ENCODE measurements around the gene CALN1.
"Not testable (repeated sequence)": the region's sequence is repeated elsewhere in the genome, so short reads cannot be mapped to it uniquely, and the experiment has no call there.

The CALN1 gene

GRCh38 chr7:72265071-72265904, 146.8 kb downstream of the CALN1 start:
- DNase-seq, result no peak

DNA sequence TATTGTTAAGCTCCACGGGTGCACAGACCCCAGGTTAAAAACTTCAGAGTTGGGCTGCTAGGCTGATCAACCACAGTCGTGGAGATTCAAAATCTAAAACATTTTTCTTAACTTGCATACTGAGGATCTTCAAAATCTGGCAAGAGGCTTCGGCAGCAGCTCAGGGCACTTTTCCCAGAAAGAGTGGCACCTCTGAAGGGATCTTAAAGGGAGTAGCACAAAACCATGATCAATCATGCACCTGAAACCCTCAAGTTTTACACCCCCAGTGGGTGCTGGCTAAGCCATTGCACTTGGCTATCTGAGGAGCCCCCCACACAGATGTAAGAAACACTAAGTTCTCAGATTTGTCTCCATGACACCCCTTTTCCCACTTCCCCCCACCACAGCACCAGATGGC, 151.7 kb downstream of the CALN1 start:
- DNase-seq, result no peak

- DNase-seq, result no peak
These were observed 154.1 kb downstream of the CALN1 start for GRCh38 chr7:72258074-72258473.

DNA sequence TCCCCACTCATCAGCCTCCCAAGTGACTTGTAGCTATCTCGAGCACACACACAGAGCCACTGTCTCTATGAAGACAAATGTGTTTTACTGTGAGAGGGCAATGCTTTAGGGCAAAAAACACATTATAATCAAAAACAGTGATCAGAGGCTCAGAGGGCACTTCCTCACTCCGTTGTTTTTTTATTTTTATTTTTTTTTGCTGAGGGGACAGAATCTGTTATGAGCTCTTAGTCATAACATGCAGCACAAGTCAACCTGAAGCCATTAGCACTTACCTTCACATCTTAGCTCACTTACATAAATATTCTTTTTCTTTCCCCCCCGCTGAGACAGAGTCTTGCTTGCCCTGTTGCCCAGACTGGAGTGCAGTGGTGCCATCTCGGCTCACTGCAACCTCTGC, 157.7 kb downstream of the CALN1 start:
- DNase-seq, result no peak

GRCh38 chr7:72249106-72249505, 163.0 kb downstream of the CALN1 start:
- DNase-seq, result no peak

GRCh38 chr7:72244826-72245398, 167.2 kb downstream of the CALN1 start:
- no peak for DNase-seq

GRCh38 chr7:72243329-72243728, 168.8 kb downstream of the CALN1 start:
- no peak for DNase-seq

DNA sequence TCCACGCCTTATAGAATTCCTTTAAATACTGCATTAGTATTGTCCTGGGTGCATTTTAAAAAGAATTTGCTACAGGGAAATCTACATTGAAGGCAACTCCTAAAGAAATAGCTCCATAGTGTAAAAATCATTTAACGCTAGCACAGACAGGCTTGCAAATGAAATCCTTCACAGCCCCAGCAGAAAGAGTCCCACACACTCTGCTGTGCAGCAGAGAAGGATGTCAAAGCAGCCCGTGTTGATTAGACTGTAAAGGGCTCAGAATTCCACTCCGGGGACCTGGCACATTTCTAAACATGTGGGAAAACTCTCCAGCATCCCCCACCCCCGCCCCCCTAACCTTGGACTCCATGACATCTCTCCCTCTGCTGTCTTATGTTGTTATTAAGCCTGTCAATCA, 176.8 kb downstream of the CALN1 start:
- no peak for DNase-seq

- no peak for DNase-seq
These were observed 178.1 kb downstream of the CALN1 start for GRCh38 chr7:72234086-72234485.

DNA sequence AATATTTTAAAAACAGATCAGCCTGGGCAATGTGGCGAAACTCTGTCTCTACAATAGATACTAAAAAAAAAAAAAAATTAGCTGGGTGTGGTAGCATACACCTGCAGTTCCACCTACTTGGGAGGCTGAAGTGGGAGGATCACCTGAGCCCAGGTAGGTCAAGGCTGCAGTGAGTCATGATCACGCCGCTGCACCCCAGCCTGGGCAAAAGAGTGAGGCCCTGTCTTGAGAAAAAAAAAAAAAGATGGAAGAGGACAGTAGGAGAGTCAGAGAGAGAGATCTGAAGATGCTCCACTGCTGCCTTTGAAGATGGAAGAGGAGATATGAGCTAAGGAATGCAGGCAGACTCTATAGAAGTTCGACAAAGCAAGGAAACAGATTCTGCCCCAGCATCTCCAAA, 181.9 kb downstream of the CALN1 start:
- no peak for DNase-seq

DNA sequence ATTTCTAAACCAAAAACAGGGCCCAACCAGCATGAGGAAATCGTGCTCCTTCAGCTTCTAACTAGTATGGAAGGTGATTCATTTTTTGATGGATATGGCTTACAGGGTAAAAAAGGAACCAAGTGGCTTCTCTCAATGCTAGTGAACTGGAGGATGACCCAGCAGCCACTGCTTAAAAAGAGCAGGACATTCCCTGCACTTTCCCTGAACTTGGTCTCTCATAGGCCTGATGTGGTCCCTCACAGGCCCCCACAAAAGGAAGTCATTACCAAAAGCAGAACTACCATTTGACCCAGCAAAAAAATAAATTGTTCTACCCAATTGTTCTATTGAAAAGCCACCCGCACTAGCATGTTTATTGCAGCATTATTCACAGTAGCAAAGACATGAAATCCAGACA, 188.8 kb downstream of the CALN1 start:
- DNase-seq, result no peak

GRCh38 chr7:72222136-72222535, 190.0 kb downstream of the CALN1 start:
- DNase-seq, result no peak

GRCh38 chr7:72219500-72219899, 192.6 kb downstream of the CALN1 start:
- no peak for DNase-seq

DNA sequence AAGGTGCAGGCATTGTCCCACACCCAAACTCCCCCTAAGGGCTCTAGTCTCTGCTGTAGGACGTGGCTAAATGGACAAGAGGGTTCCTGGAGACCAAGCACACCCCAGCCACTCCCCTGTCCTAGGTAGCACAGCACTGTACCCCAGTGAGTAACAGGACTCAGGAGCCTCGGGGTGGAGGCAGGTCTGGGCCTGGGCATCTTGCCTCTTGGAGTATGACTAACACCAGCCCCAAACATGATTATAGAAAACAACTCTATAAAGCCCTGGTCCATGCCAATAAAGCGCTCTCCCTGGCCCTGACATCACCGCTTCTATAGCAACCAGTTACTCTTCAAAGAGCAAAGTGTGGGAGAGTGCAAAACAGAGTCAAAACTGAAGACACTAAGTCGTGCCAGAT, 195.0 kb downstream of the CALN1 start:
- DNase-seq, result no peak

GRCh38 chr7:72213769-72214168, 198.4 kb downstream of the CALN1 start:
- no peak for DNase-seq

DNA sequence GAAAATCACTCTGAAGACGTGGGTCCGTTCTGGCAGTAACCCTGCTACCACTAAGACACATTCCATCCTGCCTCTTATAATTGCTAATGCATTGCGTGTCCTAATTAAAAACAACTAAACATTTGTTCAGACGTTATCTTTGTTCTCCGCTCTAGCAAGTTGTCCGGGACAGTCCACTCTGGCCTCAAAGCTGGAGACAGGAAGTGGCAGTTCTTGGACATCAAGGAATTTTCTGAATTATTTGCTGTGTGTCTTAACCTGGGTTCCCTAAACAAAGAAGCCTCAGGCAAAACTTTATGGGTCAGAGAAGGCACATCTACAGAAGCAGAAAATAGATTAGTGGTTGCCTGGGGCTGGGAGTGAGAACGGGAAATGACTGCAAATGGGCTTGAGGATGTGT, 199.1 kb downstream of the CALN1 start:
- DNase-seq, result no peak

- DNase-seq, result no peak
These were observed 201.0 kb downstream of the CALN1 start for GRCh38 chr7:72211175-72211574.

DNA sequence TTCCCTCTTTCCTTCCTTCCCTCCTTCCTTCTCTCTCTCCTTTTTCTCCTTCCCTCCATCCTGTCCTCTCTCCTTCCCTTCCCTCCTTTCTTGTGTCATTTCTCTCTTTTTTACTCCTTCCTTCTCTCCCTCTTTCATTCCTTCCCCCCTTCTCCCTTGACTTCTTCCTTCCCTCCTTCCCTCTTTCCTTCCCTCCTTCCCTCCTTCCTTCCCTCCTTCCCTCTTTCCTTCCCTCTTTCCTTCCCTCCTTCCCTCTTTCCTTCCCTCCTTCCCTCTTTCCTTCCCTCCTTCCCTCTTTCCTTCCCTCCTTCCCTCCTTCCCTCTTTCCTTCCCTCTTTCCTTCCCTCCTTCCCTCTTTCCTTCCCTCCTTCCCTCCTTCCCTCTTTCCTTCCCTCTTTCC, 203.1 kb downstream of the CALN1 start:
- not testable (repeated sequence) for DNase-seq

- DNase-seq, result no peak
These were observed 216.0 kb downstream of the CALN1 start for GRCh38 chr7:72196176-72196575.

- DNase-seq, result no peak
These were observed 221.2 kb downstream of the CALN1 start for GRCh38 chr7:72190919-72191318.

GRCh38 chr7:72190146-72190545, 222.0 kb downstream of the CALN1 start:
- DNase-seq, result no peak

DNA sequence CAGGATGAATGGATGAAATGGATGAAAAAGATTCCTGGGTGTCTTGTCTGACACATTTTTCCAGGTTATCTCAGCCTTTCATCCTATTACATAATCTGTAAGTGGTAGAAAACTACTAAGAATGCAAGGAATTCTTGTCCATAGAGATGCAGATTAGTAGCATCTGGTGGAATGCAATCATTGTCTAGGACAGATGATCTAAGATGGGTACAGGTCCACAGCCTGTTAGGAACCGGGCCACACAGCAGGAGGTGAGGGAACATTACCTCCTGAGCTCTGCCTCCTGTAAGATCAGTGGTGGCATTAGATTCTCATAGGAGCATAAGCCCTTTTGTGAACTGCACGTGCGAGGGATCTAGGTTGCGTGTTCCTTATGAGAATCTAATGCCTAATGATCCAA, 225.0 kb downstream of the CALN1 start:
- DNase-seq, result no peak

DNA sequence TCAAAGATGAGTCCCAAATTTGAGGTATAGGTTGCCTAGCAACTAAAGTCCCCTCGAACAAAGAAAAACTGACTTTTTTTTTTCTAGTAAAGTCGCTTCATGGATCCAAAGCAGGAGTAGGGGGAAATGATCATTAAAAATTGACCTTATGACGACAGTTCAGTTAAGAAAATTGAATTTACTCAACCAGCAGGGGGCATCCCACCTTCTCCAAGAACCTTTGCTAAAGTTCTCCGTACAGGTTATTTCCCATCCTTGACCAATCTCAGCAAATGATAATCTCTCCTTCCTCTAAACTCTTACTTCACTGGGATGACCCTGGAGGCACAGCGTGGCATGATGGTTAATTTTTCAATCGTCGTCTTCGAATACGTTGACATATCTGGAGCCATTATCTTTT, 228.3 kb downstream of the CALN1 start:
- DNase-seq, result no peak

GRCh38 chr7:72182036-72182435, 230.1 kb downstream of the CALN1 start:
- DNase-seq, result no peak

DNA sequence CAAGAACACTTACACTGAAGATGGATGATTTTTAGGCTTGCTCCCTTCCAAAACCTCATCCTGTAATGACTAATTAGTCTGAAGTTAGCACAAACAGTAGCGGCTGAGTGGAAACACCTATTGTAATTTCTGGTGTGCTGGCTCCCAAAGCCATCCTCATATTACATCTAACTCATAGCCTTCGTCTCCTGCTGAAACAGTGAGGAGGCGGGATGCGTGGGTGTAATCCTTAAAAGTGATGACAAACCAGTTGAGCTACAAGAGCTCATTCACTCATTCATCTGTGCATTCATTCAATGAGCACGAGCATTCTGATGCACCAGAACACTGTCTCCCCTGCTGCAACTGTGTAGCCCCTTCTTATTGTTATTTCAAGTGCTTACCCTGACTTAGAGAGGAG, 235.3 kb downstream of the CALN1 start:
- DNase-seq, result no peak

Measured in activated naive CD4-positive, alpha-beta T cell (primary cell).